ENCODE measurements around the gene TREM1.

GRCh38 chr6:41298785-41299502 is 12.5 kb upstream of the TREM1 start:
- TF ChIP-seq CTCF (IDR thresholded peaks at IDR 0.05): no peak
- no peak for TF ChIP-seq POLR2A (IDR thresholded peaks at IDR 0.05)

Measured in esophagus squamous epithelium (tissue), 4 donors.